AG04449 (cell line): ENCODE data around the gene NTHL1.
A peak's percentile ranks its signal among the peaks of the same experiment; 100 is the strongest.

Source experiments
- CTCF ChIA-PET: fragments of 350-600 bp; formaldehyde crosslinking; extraction: SDS; loops from one replicate; lab custom pipeline; 2021; ENCODE audit warnings: antibody characterized with exemption; lab: Yijun Ruan, JAX
- POLR2A ChIA-PET: fragments of 400-600, 350-600 bp; formaldehyde crosslinking; extraction: SDS; loops from one replicate; lab custom pipeline; 2020; ENCODE audit warnings: antibody characterized with exemption, inconsistent platforms; lab: Yijun Ruan, JAX
- DNase-seq: peaks from one replicate; pipeline ENCODE4 v3.0.0-alpha.2; 2010; ENCODE audit warnings: low read depth, low spot score
- H3K4me3 ChIP-seq: 2 replicates; pipeline ENCODE4 v1.5.1; 2011; ENCODE audit warnings: low read depth, mild to moderate bottlenecking, control low read depth, low read length
- CTCF ChIP-seq: IDR thresholded peaks from one replicate; pipeline ENCODE4 v1.5.1; 2011; ENCODE audit warnings: mild to moderate bottlenecking, moderate library complexity, low read length, control low read depth, inconsistent platforms; ENCODE audit not compliant: insufficient read depth; ENCODE audit errors: missing control alignments

The NTHL1 gene

GRCh38 chr16:2053897-2054296, 6.3 kb upstream of the NTHL1 start:
- ChIA-PET CTCF (no interaction called here), POLR2A (no interaction called here)
- TF ChIP-seq CTCF: no peak
- H3K4me3 ChIP-seq: no peak overlapping the region
- DNase-seq: no peak

GRCh38 chr16:2053211-2053610, 5.6 kb upstream of the NTHL1 start:
- no peak for TF ChIP-seq CTCF
- ChIA-PET CTCF (interaction anchor here (2.4 kb wide), 1 partner anchor 49 kb away, joined by 6 read pairs; no protein-coding TSS in a partner anchor), POLR2A (no interaction called here)

GRCh38 chr16:2048116-2048543, 496 bp upstream of the NTHL1 start:
- ChIA-PET CTCF (interaction anchor here (0.7 to 5.0 kb wide), 10 partner anchors 8 to 92 kb away, joined by 3 to 19 read pairs (median 5); no protein-coding TSS in a partner anchor), POLR2A (interaction anchor here (0.7 to 2.1 kb wide), 10 partner anchors 12 to 107 kb away, joined by 3 to 11 read pairs (median 4); partner anchors contain the start of genes RAB26, RPS2 and TRAF7)
- TF ChIP-seq CTCF: no peak
- H3K4me3 ChIP-seq: peak overlapping the region; percentile 86
- no peak for DNase-seq

More at GRCh38 chr16:2053211-2053610, 5.6 kb upstream of the NTHL1 start:
- DNase-seq: no peak
- no peak overlapping the region for H3K4me3 ChIP-seq

- peak; percentile 0 for TF ChIP-seq CTCF
- ChIA-PET CTCF (interaction anchor here (1.2 to 5.0 kb wide), 7 partner anchors 9 to 94 kb away, joined by 4 to 19 read pairs (median 12); no protein-coding TSS in a partner anchor), POLR2A (interaction anchor here (1.0 to 2.1 kb wide), 5 partner anchors 11 to 108 kb away, joined by 3 to 11 read pairs (median 5); partner anchors contain the start of gene RPS2)
- DNase-seq: no peak
- H3K4me3 ChIP-seq: peak overlapping the region; percentile 86
Measured at GRCh38 chr16:2046893-2047329, 723 bp downstream of the NTHL1 start.

GRCh38 chr16:2045965-2046892, 1.4 kb downstream of the NTHL1 start:
- TF ChIP-seq CTCF: no peak
- ChIA-PET CTCF (interaction anchor here (0.8 to 5.0 kb wide), 8 partner anchors 10 to 94 kb away, joined by 3 to 19 read pairs (median 9); no protein-coding TSS in a partner anchor), POLR2A (interaction anchor here (1.0 to 2.1 kb wide), 3 partner anchors 11 to 82 kb away, joined by 5 to 11 read pairs (median 8); partner anchors contain the start of gene RPS2)
- no peak for DNase-seq
- H3K4me3 ChIP-seq: peak overlapping the region; percentile 86; the same call in 1 of the 2 replicates
